EL (cell line): ENCODE results near the gene ITPR3.
A peak's percentile ranks its signal among the peaks of the same experiment; 100 is the strongest.

ENCODE experiments used
- DNase-seq: peaks from one replicate; pipeline ENCODE4 v3.0.0-alpha.2; 2016

Gene ITPR3

DNA sequence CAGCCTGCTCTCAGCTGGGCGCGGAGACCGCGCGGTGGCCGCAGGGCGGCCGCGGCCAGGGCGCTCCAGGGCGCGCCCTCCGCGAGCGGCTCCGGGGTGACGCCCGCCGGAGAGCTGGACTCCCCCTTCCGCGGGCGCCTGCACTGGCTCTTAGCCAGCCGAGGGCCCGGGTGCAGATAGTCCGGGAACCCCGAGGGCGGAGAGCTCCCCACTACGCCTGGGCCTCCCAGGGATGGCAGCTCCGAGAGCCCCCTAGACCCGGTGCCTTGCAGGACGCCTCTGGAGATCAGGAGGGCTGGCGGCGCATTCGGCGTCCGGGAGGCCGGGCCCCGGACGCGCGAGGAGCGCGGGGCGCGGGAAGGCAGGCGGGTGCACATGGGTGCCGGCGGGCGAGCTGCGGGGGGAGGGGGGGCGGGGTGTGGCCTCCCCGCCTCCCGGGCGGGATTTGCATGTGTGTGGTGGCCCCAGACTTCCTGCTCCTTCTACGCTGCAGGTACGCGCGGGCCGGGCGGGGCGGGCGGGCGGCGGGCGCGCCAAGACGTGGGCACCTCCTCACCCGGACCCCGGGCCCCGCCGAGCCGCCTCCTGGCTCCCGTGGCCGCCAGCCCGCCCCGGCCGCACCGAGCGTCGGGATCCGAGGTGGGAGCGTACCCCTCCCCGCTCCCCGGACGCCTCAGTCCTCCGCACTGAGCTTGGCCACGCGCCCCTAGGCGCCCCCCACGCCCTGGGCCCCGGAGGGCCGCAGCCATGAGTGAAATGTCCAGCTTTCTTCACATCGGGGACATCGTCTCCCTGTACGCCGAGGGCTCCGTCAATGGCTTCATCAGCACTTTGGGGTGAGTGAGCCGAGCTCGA is at the start of gene ITPR3:
TSS of gene ITPR3 (plus strand) at position 467 of the 855 bp plus-strand sequence. CDS start at position 748, 281 bp downstream.
- DNase-seq, result peak; percentile 72

DNA sequence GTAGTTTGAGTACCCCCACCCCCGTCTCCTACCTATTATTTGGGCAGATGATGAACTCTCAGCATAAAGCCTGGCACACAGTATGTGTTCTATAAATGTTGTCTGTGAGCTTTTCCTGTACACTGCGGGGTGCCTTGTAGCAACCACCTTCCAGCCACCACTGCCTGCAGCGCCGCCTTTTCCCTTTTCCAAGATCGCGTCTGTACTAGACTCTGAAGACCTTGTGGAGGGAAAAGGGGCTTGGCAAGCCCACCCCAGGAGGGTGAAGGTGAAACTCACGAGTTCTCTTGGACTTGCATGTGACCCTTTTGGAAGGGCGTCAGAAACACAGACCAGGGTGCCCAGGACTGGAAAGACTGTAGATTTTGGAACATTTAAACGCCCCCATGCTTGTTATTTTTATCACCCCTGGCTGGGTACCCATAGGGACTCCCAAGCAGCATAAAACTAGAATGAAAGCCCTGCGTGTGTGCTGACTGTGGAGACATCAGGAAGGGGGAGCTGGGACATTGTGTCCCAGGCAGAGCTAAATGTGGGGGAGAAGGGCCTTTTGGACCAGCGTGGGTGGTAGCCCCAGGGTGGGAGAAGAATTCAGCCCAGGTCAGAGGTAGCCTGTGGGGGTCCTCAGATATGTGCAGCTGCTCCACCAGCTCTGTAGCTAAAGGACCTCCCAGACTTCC is 49.3 kb upstream of the ITPR3 start:
- no peak for DNase-seq

DNA sequence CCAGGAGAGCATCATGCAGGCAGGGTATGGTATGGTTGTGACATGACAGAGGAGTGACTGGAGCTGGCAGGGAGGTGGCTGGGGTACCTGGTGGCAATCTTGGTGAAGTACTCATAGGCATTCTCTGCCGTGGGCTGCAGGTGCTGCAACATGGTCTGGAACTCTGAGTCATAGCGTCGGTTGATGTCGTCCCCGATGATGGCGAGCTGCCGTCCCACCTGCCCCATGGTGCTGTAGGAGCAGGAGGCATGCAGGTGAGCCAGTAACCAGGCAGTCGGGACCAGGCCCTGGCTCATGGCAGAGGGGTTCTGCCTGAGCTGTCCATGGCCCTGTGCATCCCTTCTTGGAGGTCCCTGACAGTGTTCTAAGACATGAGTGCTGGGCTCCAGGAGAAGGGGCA is 45.9 kb upstream of the ITPR3 start:
- no peak for DNase-seq

DNA sequence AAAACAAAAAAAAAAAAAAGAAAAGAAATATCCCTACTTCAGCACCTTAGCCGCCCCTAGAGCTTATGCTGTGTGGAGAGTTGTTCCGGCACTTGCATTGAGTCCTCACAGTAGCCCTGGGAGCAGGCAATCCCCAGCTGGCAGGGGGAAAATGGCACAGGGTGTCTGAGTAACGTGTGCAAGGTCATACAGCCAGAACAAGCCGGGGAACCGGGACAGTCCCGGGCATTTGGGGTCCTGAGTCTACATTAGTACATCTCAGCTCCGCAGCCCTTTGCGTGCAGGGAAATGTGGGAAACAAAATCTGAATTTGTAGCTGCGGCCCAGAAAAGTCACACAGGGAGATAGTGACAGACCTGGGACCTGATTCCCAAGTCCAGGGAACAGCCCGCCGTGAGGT is 44.5 kb upstream of the ITPR3 start:
- DNase-seq, result no peak

DNA sequence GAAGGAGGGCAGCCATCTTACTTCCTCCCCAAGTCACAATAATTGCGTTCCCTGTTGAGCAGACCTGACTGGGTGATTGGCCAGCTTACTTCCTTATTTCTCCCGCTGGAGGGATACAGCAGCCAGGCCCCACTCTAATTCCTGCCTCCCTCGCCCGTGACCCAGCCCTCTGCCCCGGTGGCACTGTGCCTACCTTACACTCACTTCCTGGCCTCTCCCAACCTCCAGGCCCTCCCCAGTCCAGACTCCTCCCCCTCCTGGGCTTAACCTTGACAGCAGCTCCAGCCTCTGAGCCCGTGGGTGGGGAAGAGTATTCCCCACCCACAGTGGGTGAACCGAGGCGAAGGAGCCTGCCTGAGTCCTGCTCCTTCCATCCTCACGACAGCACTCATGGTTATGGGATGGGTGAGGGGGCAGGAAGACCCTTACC is 44.0 kb upstream of the ITPR3 start:
- DNase-seq, result no peak

DNA sequence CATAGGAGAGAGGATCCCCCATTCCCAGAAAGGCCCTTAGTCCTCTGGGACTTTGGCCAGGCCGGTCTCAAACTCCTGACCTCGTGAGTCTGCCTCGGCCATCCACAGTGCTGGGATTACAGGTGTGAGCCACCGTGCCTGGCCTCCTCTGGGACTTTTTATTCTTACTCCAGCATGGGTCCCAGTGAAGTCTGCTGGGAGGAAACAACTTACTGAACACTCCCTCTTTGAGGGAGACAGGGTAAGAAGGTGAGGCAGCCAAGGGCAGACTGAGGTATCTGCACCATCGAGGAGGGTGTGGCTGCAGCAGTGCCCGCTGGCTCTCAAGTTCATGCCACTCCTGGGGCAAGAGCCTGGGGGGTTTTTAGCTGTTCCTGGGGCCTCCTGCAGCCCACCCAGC is 43.4 kb upstream of the ITPR3 start:
- DNase-seq, result no peak

DNA sequence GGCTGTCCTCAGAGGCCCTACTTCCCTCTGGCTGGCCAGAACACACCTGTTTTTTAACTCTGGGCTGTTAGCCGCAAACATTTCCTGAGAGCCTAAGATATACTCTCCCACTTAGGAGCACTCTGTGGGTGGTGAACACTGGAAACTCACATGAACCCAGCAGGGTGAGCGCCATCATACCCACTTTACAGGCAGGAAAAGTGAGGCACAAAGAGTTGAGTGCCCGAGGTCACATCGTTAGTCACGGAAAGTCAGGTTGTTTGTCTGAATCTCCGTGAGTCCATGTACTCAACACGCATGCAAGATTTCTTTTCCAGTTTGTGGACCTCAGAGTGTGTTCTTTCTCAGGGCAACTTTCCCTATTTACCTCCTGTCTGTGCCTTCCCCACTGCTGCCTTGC is 43.0 kb upstream of the ITPR3 start:
- DNase-seq, result no peak

DNA sequence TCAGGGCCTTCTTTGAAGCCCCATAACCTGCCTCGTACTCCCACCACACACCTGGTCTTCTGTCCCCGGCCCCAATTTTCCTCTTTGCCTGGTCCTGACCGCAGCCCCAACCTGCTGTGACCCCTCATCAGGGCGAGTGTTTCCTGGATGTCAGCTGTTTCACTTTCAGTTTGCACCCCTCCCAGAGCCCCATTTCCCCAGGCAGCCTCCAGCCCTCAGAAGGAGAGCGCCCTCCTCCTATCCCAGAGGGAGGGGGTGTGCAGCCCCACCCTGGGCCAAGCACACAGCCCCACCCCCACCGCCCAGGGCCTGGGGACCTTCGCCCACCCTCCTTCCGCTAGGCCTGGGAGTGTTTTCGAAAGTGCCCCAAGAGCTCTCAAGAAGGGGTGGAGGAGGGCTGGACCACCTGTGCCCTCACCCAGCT is 42.5 kb upstream of the ITPR3 start:
- no peak for DNase-seq

DNA sequence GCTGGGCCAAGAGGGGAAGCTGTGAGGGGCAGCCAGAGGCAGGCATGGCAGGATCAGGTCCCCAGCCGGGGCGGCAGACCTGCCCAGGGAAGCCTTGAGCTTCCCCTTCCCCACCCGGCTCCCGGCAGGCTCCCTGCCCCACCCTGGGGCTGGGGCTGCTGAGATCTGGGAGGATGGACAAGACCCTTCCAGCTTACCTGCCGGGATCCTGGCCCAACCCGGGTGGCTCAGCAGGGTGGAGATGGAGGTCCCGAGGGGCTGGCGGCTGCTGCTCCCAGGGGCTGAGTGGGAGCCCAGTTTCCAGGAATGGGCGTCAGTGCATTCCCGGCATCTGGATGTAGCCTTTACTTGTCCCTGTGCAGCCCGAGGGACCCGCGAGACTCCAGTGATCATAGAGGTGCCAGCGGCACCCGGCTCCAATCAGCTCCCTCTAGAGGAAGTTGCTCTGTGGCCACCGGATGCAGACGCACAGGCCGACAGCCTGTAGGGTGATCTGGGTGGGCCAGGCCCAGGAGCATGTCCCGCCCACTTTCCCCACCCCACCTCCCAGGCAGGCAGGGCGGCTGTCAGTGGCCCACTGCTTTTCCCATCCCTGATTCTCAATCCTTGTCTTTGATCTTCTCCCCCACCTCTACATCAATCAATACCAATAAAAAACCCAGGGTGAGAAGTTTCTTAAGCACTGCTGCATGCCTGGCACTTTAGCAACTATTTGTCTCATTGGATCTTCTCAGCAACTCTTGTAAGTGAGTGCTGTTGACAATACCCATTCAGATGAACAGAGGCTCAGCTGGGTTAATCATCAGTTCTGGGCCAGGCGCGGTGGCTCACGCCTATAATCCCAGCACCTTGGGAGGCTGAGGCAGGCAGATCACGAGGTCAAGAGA is 41.1 kb upstream of the ITPR3 start, which contains the start of gene BAK1:
TSS of gene BAK1 (minus strand) at position 449 of the 887 bp plus-strand sequence. CDS start 2,672 bp downstream, outside the sequence.
- DNase-seq, result peak; percentile 94

DNA sequence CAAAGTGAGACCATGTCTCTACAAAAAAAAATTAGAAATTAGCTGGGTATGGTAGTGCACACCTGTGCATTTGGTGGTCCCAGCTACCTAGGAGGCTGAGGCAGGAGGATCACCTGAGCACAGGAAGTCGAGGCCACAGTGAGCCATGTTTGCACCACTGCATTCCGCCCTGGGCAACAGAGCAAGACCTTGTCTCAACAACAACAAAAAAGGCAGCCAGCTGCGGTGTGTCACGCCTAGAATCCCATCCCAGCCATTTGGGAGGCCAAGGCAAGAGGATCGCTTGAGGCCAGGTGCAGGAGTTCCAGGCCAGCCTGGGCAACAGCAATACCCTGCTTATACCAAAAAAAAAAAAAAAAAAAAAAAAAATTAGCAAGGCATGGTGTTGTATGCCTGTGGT is 39.9 kb upstream of the ITPR3 start:
- DNase-seq, result no peak

DNA sequence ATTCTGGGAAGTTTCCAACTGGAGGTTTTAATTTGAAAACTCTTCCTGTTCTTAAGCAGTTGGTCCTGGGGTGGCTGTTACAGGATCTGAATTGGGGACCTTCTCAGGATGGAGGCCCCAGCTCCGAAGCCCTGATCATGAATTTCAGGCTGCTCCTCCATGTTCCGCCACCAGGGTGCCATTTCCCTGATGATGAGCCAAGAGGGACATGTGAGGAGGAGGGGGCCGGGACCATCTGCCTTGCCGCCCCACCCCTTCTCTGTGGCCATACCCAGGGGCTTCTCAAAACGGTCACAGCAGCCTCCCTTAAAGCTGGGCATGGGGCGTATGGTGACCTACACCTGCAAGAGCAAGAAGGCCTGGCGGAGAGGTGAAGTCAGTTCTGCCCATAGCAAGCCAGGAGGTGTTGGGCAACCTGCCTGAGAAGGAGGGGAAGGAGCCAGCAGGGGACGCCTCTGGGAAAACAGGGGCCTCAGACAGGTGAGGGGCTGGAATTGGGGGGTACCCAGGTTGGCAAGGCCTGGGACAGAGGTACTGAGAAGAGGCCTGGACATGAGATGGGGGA is 37.4 kb upstream of the ITPR3 start:
- peak; percentile 26 for DNase-seq

DNA sequence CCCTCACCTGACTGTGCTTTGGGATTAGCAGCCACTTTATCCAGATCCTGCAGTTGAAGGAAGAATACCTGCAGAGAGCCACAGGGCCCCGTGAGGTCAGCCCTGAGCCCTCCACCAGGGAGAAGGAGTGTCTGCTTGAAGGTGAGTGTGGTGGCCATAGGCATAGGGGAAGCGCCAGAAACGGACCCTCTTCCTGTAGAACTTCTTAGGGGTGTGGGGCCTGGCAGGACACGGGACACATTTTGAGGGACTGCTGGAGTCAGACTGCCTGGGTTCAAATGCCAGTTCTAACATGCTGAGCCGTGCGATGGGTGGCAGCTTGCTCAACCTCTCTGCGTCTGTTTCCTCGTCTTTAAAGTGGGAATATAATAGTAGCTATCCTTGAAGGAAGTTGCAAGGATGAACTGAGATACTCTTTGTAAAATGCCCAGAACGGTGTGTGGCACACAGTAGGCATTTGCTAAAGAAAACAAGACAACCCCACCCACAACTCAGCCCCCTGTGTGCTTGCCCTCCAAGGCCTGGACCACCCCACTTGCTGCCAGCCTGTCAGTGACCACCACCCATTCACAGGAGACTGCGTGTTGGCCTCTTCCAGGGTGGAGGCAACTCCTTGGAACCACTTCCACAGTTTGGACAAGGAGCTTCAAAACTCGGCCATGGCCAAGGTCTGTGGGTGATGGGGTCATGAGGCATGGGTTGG is 36.3 kb upstream of the ITPR3 start:
- no peak for DNase-seq

DNA sequence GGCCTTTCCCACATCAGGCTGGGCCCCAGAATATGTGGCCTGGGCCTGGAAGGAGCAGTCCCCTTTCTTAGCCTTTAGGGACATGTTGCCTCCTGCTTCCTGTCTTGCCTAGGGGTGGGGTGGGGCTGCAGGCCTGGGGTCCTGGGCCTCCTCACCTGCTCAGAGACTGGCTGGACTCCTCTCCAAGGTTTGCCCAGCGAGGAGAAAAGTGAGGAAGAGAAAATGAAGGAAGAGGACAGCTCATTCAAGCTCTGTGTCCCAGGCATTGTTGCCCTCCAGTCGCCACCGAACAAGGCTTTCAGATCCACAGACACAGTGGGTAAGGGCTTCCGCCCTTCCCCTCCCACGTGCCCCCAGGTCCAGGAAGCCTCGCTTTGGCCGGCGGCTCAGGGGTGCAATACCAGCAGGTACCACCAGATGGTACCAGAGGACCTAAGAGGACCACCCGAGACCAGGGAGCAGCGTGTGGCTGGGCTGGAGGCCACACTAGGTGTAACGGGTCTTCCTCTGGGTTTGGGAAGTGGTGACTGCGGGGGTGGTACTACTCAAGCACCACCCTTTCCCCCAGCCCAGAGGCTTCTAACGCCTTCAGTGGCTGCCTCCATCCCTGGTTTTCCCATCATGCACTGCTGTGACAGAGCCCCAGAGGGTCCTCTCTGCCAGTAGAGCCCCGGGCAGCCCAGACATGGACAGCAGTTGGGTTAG is 35.6 kb upstream of the ITPR3 start:
- peak; percentile 80 for DNase-seq

DNA sequence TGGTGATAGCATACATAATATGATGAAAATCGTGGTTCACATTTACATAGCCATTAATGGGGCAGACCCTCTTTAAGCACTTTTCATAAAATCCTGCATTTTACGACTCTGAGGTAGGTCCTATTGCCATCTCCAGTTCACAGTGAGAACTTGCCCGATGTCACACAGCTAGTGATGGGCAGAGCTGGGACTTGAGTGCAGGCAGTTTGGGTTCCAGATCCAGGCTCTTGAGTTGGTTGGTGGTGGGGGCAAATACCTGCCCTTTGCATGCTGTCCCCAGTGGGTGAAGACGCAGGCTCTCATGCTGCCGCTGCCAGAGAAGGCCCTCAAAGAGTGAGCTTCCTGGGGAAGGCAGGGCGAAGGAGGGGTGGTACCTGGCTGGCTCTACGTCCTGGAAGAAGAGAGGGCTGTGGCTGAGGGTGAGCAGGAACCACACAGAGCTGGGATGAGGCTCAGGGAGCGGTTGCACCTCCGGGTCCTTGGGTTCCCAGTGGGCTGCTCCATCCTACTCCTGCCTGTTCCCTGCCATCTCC is 34.9 kb upstream of the ITPR3 start:
- no peak for DNase-seq

DNA sequence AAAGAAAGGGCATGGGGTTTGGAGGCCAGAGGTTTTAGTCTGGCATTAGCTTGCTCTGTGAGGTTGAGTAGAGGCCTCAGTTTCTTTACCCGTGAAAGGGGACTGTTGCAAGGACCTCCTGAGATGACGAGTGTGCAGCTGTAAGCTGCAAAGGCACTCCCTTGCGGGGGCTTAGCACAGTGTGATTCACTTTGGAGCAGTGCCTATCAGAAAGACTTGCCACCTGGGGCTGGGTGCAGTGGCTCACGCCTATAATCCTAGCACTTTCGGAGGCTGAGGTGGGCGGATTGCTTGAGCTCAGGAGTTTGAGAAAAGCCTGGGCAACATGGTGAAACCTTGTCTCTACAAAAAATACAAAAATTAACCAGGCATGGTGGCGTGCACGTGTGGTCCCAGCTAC is 33.6 kb upstream of the ITPR3 start:
- DNase-seq, result no peak

DNA sequence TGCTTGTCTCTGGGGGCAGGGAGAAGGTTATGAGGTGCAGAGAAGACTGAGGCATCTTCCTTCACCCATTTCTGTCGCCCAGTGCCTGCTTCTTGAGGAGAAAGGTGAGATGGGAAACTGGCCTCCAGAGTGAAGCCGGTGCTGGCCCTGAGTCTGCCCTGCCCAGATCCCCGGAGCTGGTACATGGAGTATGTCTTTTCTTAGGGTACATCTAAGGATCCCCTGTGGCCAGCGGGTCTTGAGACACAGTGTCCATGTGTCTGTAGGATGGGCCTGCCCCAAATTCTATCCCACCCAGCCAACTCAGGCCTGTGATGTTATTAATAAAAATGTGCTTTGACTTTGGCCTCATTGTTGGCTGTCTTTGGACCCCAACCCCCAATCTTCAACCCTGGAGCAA is 32.2 kb upstream of the ITPR3 start:
- DNase-seq, result no peak

DNA sequence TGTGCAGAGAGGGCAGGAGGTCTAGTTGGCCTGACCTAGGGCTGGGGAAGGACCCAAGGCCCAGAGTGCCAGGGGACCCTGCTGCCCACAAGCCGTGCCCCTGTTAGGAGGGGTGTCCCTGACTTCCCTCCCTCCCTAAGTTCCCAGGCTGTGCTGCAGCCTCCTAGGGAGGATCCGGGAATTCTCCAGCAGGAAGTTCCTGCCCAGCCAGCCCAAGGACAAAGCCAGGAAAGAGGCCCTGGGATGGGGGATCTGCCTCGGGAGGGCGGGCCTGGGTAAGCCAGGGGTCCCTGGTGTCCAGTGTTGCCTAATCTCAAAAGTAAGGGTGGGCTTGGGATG is 31.8 kb upstream of the ITPR3 start:
- DNase-seq, result no peak

DNA sequence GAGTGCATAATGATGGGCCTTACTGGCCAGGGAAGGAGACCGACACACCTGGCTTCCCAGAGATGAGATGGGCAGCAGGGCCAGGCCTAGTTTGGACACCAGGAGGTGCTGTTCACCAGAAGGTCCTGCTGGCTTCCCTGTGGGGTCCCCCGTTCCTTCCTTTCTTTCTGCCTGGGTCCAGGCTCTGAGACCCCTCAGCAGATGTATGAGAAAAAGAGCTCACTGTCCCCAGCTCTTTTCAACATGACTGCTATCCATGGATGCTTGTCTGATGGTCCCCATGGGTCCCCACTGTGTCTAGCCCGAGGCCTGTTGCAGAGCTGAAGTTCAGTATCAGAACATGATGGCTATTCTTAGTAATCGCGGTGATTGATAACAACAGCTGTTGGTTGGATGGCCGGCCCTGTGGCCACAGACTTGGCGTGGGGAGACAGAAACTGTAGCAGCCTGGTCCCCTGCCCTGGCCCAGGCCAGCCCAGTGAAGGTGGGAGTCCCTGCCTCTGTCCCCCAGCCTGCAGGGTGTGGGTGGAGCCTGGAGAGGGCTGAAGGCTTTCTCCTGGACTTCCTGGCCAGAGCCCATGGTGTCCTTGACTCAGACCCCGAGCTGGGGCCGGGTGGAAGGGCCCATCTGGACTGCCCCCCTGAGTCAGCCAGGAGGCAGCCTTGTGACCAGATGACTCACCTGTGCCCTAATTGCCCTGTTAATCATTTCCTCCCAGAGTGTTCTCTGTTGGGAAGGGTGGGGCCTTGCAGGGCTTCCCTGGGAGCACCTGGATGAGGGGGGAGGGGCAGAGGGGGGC is 31.2 kb upstream of the ITPR3 start:
- peak; percentile 96 for DNase-seq

DNA sequence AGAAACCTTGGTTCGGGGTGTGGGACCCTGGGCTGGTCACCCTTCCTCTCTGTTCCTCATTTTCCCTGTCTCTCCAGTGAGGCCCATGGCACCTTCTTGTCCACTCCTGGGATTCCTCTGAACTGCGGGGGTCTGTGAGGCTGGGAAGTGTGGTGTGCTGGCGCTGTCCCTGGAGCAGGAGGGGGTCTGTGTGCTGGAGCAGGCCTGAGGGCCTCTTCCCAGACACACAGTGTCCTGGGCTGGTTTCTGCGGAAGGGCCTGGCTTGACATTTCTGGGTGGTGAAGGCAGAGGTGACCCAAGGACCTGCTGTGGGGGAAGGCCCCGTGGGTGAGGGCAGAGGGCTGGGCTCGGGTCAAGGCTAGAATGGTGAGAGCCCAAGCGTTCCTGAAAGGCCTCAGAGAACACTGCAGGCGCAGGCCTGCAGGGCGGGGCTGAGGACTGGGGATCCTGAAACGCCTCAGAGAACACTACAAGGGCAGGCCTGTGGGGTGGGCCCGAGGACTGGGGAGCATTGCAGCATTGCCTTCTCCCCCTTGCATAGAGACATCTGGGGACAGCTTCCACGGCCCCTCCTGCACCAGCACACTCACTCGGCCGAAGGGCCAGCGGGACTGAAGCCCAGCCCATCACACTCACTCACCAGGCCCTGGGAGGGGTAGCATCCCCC is 30.5 kb upstream of the ITPR3 start:
- peak; percentile 19 for DNase-seq
